Common myeloid progenitor, CD34-positive (primary cell): ENCODE results near the gene MCM8.

Source experiments
- CTCF ChIA-PET: fragments of 350-600 bp; sonication (Branson Sonifier 250); formaldehyde crosslinking; loops from one replicate; lab custom pipeline; 2021; ENCODE audit warnings: antibody characterized with exemption; lab: Charles Lee
- POLR2A ChIA-PET: fragments of 350-600 bp; sonication (Branson Sonifier 250); formaldehyde crosslinking; loops from one replicate; lab custom pipeline; 2021; ENCODE audit warnings: antibody characterized with exemption; lab: Charles Lee
- DNase-seq, 3 donors: peaks; one replicate each; pipeline versions ENCODE4 v3.0.0 to v3.0.0-alpha.2; 2013
- H3K27ac ChIP-seq, 2 experiments: 1 replicate in 1 of 2; 2 replicates in 1 of 2; pipeline ENCODE4 v1.7.0; 2013; ENCODE audit warnings: inconsistent platforms in 2 of 2, low read length in 2 of 2, mild to moderate bottlenecking in 2 of 2, low read depth in 1 of 2, moderate library complexity in 1 of 2; ENCODE audit not compliant: severe bottlenecking in 2 of 2, insufficient read depth in 1 of 2, poor library complexity in 1 of 2
- H3K27me3 ChIP-seq, 5 experiments: replicated peaks in 2 of 5; 1 replicate in 3 of 5; 2 replicates in 2 of 5; pipeline versions ENCODE4 v1.6.1 to v1.7.0; 2013; ENCODE audit warnings: low read length in 4 of 5, mild to moderate bottlenecking in 2 of 5, moderate library complexity in 2 of 5, inconsistent platforms in 1 of 5; ENCODE audit not compliant: insufficient read depth in 5 of 5, control insufficient read depth in 4 of 5
- H3K36me3 ChIP-seq, 4 experiments: 1 replicate in 2 of 4; 2 replicates in 2 of 4; pipeline versions ENCODE4 v1.6.1 to v1.7.0; 2013; ENCODE audit warnings: low read length in 3 of 4, control low read depth in 1 of 4, mild to moderate bottlenecking in 1 of 4; ENCODE audit not compliant: control insufficient read depth in 4 of 4, insufficient read depth in 4 of 4
- H3K4me1 ChIP-seq, 4 experiments: 1 replicate in 3 of 4; 2 replicates in 1 of 4; pipeline versions ENCODE4 v1.6.1 to v1.7.1; 2013; ENCODE audit warnings: low read length in 3 of 4, mild to moderate bottlenecking in 3 of 4, control low read depth in 1 of 4, inconsistent platforms in 1 of 4, moderate library complexity in 1 of 4; ENCODE audit not compliant: control insufficient read depth in 4 of 4, insufficient read depth in 4 of 4; ENCODE audit errors: control extremely low read depth in 1 of 4
- H3K4me3 ChIP-seq, 7 experiments: 1 replicate in 4 of 7; 2 replicates in 3 of 7; pipeline versions ENCODE4 v1.5.1 to v1.7.0; 2013; ENCODE audit warnings: mild to moderate bottlenecking in 7 of 7, low read length in 6 of 7, moderate library complexity in 6 of 7, inconsistent platforms in 2 of 7, low read depth in 2 of 7, control low read depth in 1 of 7; ENCODE audit not compliant: insufficient read depth in 4 of 7, control insufficient read depth in 1 of 7; ENCODE audit errors: extremely low read depth in 1 of 7
- H3K9me3 ChIP-seq, 5 experiments: 1 replicate in 4 of 5; 2 replicates in 1 of 5; pipeline versions ENCODE4 v1.6.1 to v1.7.1; 2013; ENCODE audit warnings: low read length in 4 of 5, mild to moderate bottlenecking in 2 of 5, inconsistent platforms in 1 of 5, low read depth in 1 of 5, moderate library complexity in 1 of 5; ENCODE audit not compliant: control insufficient read depth in 4 of 5, insufficient read depth in 2 of 5; ENCODE audit errors: control extremely low read depth in 1 of 5
- WGBS: methylation state at CpG from one replicate; pipeline ENCODE4 v1.1.5; 2013; ENCODE audit not compliant: insufficient coverage; 5-methylcytosine and 5-hydroxymethylcytosine counted together

MCM8 gene

DNA sequence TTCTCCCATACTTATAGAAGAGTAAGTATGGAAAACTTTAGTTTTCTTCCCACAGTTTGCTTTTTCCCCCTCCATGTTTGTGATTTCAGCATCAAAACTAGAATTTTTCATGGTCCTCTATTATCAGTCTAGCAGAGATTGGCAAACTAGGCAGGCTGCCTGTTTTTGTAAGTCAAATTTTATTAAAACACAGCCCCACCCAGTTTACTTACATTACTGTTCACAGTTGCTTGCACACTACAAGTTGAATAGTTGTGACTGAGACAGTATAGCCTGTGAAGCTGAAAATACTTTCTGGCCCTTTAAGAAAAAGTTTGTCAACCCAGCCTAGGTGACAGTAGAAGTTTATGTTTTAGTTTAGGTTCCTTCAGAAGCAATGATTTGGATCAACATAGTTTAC lies 19.5 kb downstream of the MCM8 start:
- Histone ChIP-seq H3K4me1 (no peaks in the 10 kb centered on the region), H3K36me3 (peaks cover 7 to 39% (median 19%) of the 10 kb centered on the region in 4 experiments), H3K9me3 (no peaks in the 10 kb centered on the region), H3K27ac (no peak overlapping the region), H3K27me3 (no peaks in the 10 kb centered on the region), H3K4me3 (no peak overlapping the region)
- DNase-seq: no peak
- ChIA-PET CTCF (no interaction called here), POLR2A (no interaction called here)

DNA sequence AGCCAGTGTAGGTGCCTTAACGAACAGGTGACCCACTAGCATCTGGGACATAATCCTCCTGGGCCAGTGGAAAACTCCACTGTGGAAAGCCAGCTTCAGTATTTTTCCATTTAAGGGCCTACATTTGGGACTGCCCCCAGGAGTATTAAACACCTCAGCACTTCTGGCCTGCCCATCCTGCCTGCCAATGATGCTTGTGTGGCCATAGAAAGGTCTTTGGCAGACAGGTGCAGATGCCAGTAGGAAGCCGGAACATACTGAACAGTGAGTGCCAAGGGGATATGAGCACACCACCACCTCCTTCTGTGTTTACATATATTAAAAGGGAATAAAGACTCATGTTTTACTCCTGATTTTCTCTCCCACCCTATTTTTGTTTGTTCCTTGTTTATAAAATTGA lies 19.9 kb downstream of the MCM8 start:
- Histone ChIP-seq H3K9me3 (no peaks in the 10 kb centered on the region), H3K4me3 (no peak overlapping the region), H3K27ac (no peak overlapping the region), H3K27me3 (no peaks in the 10 kb centered on the region), H3K36me3 (peaks cover 7 to 39% (median 21%) of the 10 kb centered on the region in 4 experiments), H3K4me1 (no peaks in the 10 kb centered on the region)
- ChIA-PET POLR2A (no interaction called here), CTCF (interaction anchor here (0.6 to 0.9 kb wide), 2 partner anchors 31 to 120 kb away, joined by 3 read pairs; no protein-coding TSS in a partner anchor)
- WGBS: 100% methylated on average over 1 of the region's 2 CpGs
- DNase-seq: no peak

DNA sequence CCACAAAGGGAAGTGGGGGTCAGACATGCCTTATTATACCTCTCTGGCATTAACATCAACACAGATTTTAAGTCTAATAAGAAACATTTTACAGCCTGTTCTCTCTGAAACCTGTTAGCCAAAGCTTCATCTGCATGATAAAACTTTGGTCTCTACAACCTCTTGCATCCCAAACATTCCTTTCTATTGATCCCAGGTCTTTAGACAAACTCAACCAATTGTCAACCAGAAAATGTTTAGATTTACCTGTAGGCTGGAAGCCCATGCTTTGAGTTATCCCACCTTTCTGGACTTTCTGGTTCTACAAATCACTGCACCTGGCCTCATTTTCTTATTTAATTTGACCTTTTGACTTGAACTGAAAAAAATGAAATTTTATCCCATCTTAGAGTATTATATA lies 20.8 kb downstream of the MCM8 start:
- Histone ChIP-seq H3K36me3 (peaks cover 7 to 36% (median 19%) of the 10 kb centered on the region in 4 experiments), H3K4me3 (no peak overlapping the region), H3K9me3 (no peaks in the 10 kb centered on the region), H3K27me3 (no peaks in the 10 kb centered on the region), H3K4me1 (no peaks in the 10 kb centered on the region), H3K27ac (no peak overlapping the region)
- DNase-seq: no peak
- ChIA-PET POLR2A (no interaction called here), CTCF (interaction anchor here (0.9 kb wide), 1 partner anchor 30 kb away, joined by 3 read pairs; no protein-coding TSS in a partner anchor)

DNA sequence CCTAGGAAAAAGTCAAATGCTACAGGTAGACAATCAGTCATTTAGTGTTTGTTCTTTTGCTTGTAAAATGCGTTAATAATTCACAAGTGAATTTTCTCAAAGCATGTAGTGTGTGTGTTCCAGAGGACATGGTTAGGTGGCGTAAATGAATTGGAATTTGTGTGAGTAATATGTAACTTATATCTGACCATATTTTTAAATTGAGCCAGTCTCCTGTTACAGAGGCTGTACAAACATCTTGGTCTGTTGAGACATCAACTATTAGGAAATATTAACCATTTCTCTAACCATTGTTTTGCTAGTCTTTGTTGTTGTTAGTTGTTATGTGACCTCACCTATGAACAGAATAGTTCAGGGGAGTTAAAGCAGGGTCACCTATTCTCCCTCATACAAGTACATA lies 22.7 kb downstream of the MCM8 start:
- Histone ChIP-seq H3K4me3 (no peak overlapping the region), H3K27ac (no peak overlapping the region), H3K36me3 (peaks cover 4 to 34% (median 13%) of the 10 kb centered on the region in 4 experiments), H3K9me3 (no peaks in the 10 kb centered on the region), H3K4me1 (no peaks in the 10 kb centered on the region), H3K27me3 (no peaks in the 10 kb centered on the region)
- DNase-seq: no peak
- POLR2A ChIA-PET: no interaction called here
- CTCF ChIA-PET: no interaction called here
- 100% methylated on average over 1 of the region's 2 CpGs for WGBS

DNA sequence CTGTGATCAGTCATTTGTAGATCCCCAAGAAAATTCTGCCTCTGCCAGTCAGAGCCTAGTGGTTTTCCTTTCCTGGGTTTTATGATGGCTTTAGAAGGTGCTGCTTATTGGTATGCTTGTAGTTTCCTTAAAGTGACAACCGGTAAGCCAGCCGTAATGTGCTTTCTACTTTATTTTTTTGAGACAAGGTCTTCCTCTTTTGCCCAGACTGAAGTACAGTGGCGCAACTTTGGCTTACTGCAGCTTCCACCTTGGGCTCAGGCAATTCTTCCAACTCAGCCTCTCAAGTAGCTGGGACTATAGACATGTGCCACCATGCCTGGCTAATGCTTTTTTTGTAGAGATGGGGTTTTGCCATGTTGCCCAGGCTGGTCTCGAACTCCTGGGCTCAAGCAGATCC lies 23.5 kb downstream of the MCM8 start:
- Histone ChIP-seq H3K9me3 (no peaks in the 10 kb centered on the region), H3K27me3 (no peaks in the 10 kb centered on the region), H3K27ac (no peak overlapping the region), H3K4me3 (no peak overlapping the region), H3K36me3 (peaks cover 2 to 41% (median 17%) of the 10 kb centered on the region in 4 experiments), H3K4me1 (no peaks in the 10 kb centered on the region)
- 90% methylated on average over 2 of the region's 4 CpGs for WGBS
- POLR2A ChIA-PET: no interaction called here
- peak in 2 of 3 donors; percentile 29 to 30 for DNase-seq
- CTCF ChIA-PET: interaction anchor here (0.6 kb wide), 1 partner anchor 401 kb away, joined by 3 read pairs; no protein-coding TSS in a partner anchor

DNA sequence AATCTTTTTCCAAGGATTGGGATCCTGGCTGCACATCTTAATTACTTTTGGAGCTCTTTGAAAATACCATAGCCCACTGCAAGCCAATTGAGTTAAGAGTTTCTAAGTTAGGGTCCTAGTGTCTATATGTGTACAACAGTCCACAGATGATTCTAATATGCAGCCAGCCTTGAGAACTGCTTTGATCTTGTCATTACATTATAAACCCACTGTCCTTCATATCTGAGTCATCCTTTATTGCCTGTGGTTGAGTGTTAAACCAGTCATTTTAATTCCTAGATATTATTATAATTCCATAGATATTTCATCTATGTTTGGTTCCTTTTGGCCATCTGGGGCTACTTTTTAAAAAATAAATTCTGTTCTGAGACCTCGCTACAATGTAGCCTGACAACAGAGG lies 24.1 kb downstream of the MCM8 start:
- Histone ChIP-seq H3K27ac (no peak overlapping the region), H3K9me3 (no peaks in the 10 kb centered on the region), H3K4me3 (no peak overlapping the region), H3K27me3 (no peaks in the 10 kb centered on the region), H3K36me3 (peaks cover 4 to 46% (median 18%) of the 10 kb centered on the region in 4 experiments), H3K4me1 (no peaks in the 10 kb centered on the region)
- 100% methylated on average over 1 of the region's 1 CpG for WGBS
- DNase-seq: no peak
- POLR2A ChIA-PET: no interaction called here
- CTCF ChIA-PET: no interaction called here

DNA sequence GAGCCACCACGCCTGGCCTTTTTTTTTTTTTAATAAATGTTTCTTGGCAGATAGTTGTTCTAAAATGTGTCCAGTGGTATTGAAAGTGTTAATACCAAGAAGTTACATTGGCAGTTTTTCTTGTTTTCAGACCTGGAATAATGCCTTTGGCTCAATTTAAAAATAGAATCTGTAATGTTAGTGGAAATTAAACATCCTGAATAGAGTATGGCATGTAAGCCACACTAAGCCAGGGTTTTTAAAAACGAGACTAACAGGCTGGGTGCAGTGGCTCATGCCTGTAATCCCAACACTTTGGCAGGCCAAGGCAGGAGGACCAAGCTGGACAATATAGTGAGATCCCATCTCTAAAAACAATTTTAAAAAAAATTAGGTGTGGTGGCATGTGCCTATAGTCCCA lies 25.3 kb downstream of the MCM8 start:
- Histone ChIP-seq H3K9me3 (no peaks in the 10 kb centered on the region), H3K4me1 (no peaks in the 10 kb centered on the region), H3K4me3 (no peak overlapping the region), H3K27me3 (no peaks in the 10 kb centered on the region), H3K27ac (no peak overlapping the region), H3K36me3 (peaks cover 9 to 43% (median 16%) of the 10 kb centered on the region in 4 experiments)
- 100% methylated on average over 2 of the region's 2 CpGs for WGBS
- no peak for DNase-seq
- POLR2A ChIA-PET: no interaction called here
- CTCF ChIA-PET: interaction anchor here (1.0 to 2.4 kb wide), 2 partner anchors 11 to 101 kb away, joined by 3 to 9 read pairs; no protein-coding TSS in a partner anchor
